Neural progenitor cell (in vitro differentiated cells): Measurements from ENCODE around the gene SLC3A2.

Source experiments
- CTCF ChIP-seq: fragments of 200-600 bp; sonication (generic); IDR thresholded peaks from 2 replicates; pipeline ENCODE4 v1.5.1; 2017; ENCODE audit warnings: antibody characterized with exemption, mild to moderate bottlenecking
- EZH2phosphoT487 ChIP-seq: fragments of 200-600 bp; sonication (generic); IDR thresholded peaks from 2 replicates; pipeline ENCODE4 v1.6.1; 2017; ENCODE audit warnings: antibody characterized with exemption

GRCh38 chr11:62910141-62910882, 29.6 kb downstream of the SLC3A2 start:
- TF ChIP-seq CTCF: no peak
- TF ChIP-seq EZH2phosphoT487: no peak
